Endothelial cell of hepatic sinusoid (primary cell): ENCODE measurements around the gene CACNA2D4.

ENCODE experiments used
- in situ Hi-C: cut with HindIII; loops from 2 replicates; pipeline ENCODE4 v1.10.0; 2017; ENCODE audit warnings: low sequenced_read_pairs

The CACNA2D4 gene

GRCh38 chr12:1847411-1847810, 71.0 kb downstream of the CACNA2D4 start:
- in situ Hi-C loops: no loop called here

- in situ Hi-C loops: no loop called here
Observed at GRCh38 chr12:1846421-1847405, 71.7 kb downstream of the CACNA2D4 start.

- in situ Hi-C loops: no loop called here
Observed at GRCh38 chr12:1845886-1846285, 72.6 kb downstream of the CACNA2D4 start.

- in situ Hi-C loops: no loop called here
Observed at GRCh38 chr12:1845427-1845826, 73.0 kb downstream of the CACNA2D4 start.

GRCh38 chr12:1844661-1845409, 73.6 kb downstream of the CACNA2D4 start:
- in situ Hi-C loops: no loop called here

GRCh38 chr12:1844223-1844622, 74.2 kb downstream of the CACNA2D4 start:
- in situ Hi-C loops: no loop called here

GRCh38 chr12:1843641-1844005, 74.8 kb downstream of the CACNA2D4 start:
- in situ Hi-C loops: no loop called here

GRCh38 chr12:1842905-1843640, 75.4 kb downstream of the CACNA2D4 start:
- in situ Hi-C loops: no loop called here

GRCh38 chr12:1842183-1842904, 76.1 kb downstream of the CACNA2D4 start:
- in situ Hi-C loops: no loop called here

GRCh38 chr12:1841586-1842182, 76.8 kb downstream of the CACNA2D4 start:
- in situ Hi-C loops: no loop called here

- in situ Hi-C loops: no loop called here
Observed at GRCh38 chr12:1840981-1841425, 77.4 kb downstream of the CACNA2D4 start.

GRCh38 chr12:1839956-1840951, 78.2 kb downstream of the CACNA2D4 start:
- in situ Hi-C loops: loop anchor here (5.0 kb wide), 1 partner anchor 87 kb away; no protein-coding TSS in a partner anchor

- in situ Hi-C loops: loop anchor here (5.0 kb wide), 1 partner anchor 88 kb away; no protein-coding TSS in a partner anchor
Observed at GRCh38 chr12:1839464-1839863, 79.0 kb downstream of the CACNA2D4 start.

GRCh38 chr12:1838994-1839365, 79.5 kb downstream of the CACNA2D4 start:
- in situ Hi-C loops: loop anchor here (5.0 kb wide), 1 partner anchor 88 kb away; no protein-coding TSS in a partner anchor

GRCh38 chr12:1838205-1838993, 80.1 kb downstream of the CACNA2D4 start:
- in situ Hi-C loops: loop anchor here (5.0 kb wide), 1 partner anchor 89 kb away; no protein-coding TSS in a partner anchor

- in situ Hi-C loops: loop anchor here (5.0 kb wide), 1 partner anchor 90 kb away; no protein-coding TSS in a partner anchor
Observed at GRCh38 chr12:1837541-1838204, 80.8 kb downstream of the CACNA2D4 start.

- in situ Hi-C loops: loop anchor here (5.0 kb wide), 1 partner anchor 90 kb away; no protein-coding TSS in a partner anchor
Observed at GRCh38 chr12:1836854-1837421, 81.5 kb downstream of the CACNA2D4 start.
